Loucy (cell line): ENCODE measurements around the gene PLEKHA6.

ENCODE experiments used
- H2AFZ ChIP-seq: fragments of 200-600 bp; sonication (generic); 2 replicates; pipeline ENCODE4 v1.6.0; 2016; ENCODE audit warnings: antibody characterized with exemption, mild to moderate bottlenecking, low read length, moderate library complexity
- H3F3A ChIP-seq: fragments of 200-600 bp; 2 replicates; pipeline ENCODE4 v1.6.0; 2016; ENCODE audit warnings: antibody characterized with exemption, low read depth, mild to moderate bottlenecking
- H3K27me3 ChIP-seq: fragments of 200-600 bp; sonication (generic); 2 replicates; pipeline ENCODE4 v1.6.1; 2014; ENCODE audit warnings: low read length, mild to moderate bottlenecking; ENCODE audit not compliant: insufficient read depth, poor library complexity, severe bottlenecking
- H3K36me3 ChIP-seq: fragments of 200-600 bp; sonication (generic); 2 replicates; pipeline ENCODE4 v1.6.1; 2016; ENCODE audit warnings: low read length; ENCODE audit not compliant: insufficient read depth
- H3K4me1 ChIP-seq: fragments of 200-600 bp; sonication (generic); 2 replicates; pipeline ENCODE4 v1.5.1; 2014; ENCODE audit warnings: low read length, mild to moderate bottlenecking; ENCODE audit not compliant: insufficient read depth, poor library complexity, severe bottlenecking
- H3K4me2 ChIP-seq: fragments of 200-600 bp; sonication (generic); 2 replicates; pipeline ENCODE4 v1.6.0; 2014; ENCODE audit warnings: antibody characterized with exemption, low read length, low read depth, mild to moderate bottlenecking; ENCODE audit not compliant: poor library complexity, severe bottlenecking
- H3K4me3 ChIP-seq: fragments of 200-600 bp; sonication (generic); 2 replicates; pipeline ENCODE4 v1.5.1; 2014; ENCODE audit warnings: low read length, mild to moderate bottlenecking, mixed read lengths; ENCODE audit not compliant: poor library complexity, severe bottlenecking
- H3K79me2 ChIP-seq: fragments of 200-600 bp; sonication (generic); 2 replicates; pipeline ENCODE4 v1.6.1; 2014; ENCODE audit warnings: low read length; ENCODE audit not compliant: insufficient read depth
- H3K9ac ChIP-seq: fragments of 200-600 bp; sonication (generic); 2 replicates; pipeline ENCODE4 v1.6.0; 2014; ENCODE audit warnings: mild to moderate bottlenecking, low read depth, low read length, moderate library complexity; ENCODE audit not compliant: poor library complexity, severe bottlenecking
- H3K9me2 ChIP-seq: fragments of 200-600 bp; sonication (generic); replicated peaks from 2 replicates; pipeline ENCODE4 v1.6.1; 2016; ENCODE audit warnings: low read depth, low read length, mixed read lengths
- H3K9me3 ChIP-seq: fragments of 200-600 bp; sonication (generic); 2 replicates; pipeline ENCODE4 v1.6.1; 2014; ENCODE audit warnings: mild to moderate bottlenecking, antibody characterized with exemption, low read length, low read depth; ENCODE audit not compliant: insufficient read depth
- H4K20me1 ChIP-seq: fragments of 200-600 bp; sonication (generic); 2 replicates; pipeline ENCODE4 v1.6.0; 2014; ENCODE audit warnings: antibody characterized with exemption, low read length, mild to moderate bottlenecking; ENCODE audit not compliant: insufficient read depth, poor library complexity, severe bottlenecking
- CTCF ChIP-seq: fragments of 200-600 bp; sonication (generic); conservative IDR thresholded peaks from 2 replicates; pipeline ENCODE4 v1.5.1; 2014; ENCODE audit warnings: mild to moderate bottlenecking, antibody characterized with exemption, low read length
- EZH2phosphoT487 ChIP-seq: fragments of 200-600 bp; IDR thresholded peaks from 2 replicates; pipeline ENCODE4 v1.6.1; 2018; ENCODE audit warnings: antibody characterized with exemption, mild to moderate bottlenecking, moderate library complexity, borderline replicate concordance

The PLEKHA6 gene

GRCh38 chr1:204194080-204194479 is 165.6 kb downstream of the PLEKHA6 start:
- no peaks in the 10 kb centered on the region for H3F3A ChIP-seq
- no peaks in the 10 kb centered on the region for H3K9me2 ChIP-seq
- H3K4me3 ChIP-seq: no peak overlapping the region
- H3K9ac ChIP-seq: no peak overlapping the region
- H3K9me3 ChIP-seq: no peaks in the 10 kb centered on the region
- no peaks in the 10 kb centered on the region for H3K4me1 ChIP-seq
- TF ChIP-seq CTCF (no peak), EZH2phosphoT487 (no peak)
- H4K20me1 ChIP-seq: no peaks in the 10 kb centered on the region
- H2AFZ ChIP-seq: no peak overlapping the region
- no peaks in the 10 kb centered on the region for H3K79me2 ChIP-seq
- no peak overlapping the region for H3K4me2 ChIP-seq
- H3K27me3 ChIP-seq: no peaks in the 10 kb centered on the region
- H3K36me3 ChIP-seq: no peaks in the 10 kb centered on the region

- Histone ChIP-seq H3K9ac (no peak overlapping the region), H4K20me1 (no peaks in the 10 kb centered on the region), H3K9me3 (no peaks in the 10 kb centered on the region), H3K36me3 (no peaks in the 10 kb centered on the region), H3K4me2 (no peak overlapping the region), H2AFZ (no peak overlapping the region), H3K27me3 (no peaks in the 10 kb centered on the region), H3K9me2 (no peaks in the 10 kb centered on the region), H3K79me2 (no peaks in the 10 kb centered on the region), H3K4me1 (peaks cover 9% of the 10 kb centered on the region), H3F3A (no peaks in the 10 kb centered on the region), H3K4me3 (no peak overlapping the region)
- TF ChIP-seq CTCF (no peak), EZH2phosphoT487 (no peak)
Observed at GRCh38 chr1:204192589-204193352, 167.0 kb downstream of the PLEKHA6 start.

- no peaks in the 10 kb centered on the region for H3K36me3 ChIP-seq
- peaks cover 9% of the 10 kb centered on the region for H3K4me1 ChIP-seq
- H3K79me2 ChIP-seq: no peaks in the 10 kb centered on the region
- no peaks in the 10 kb centered on the region for H4K20me1 ChIP-seq
- H3K27me3 ChIP-seq: no peaks in the 10 kb centered on the region
- H3K4me2 ChIP-seq: no peak overlapping the region
- H3K4me3 ChIP-seq: no peak overlapping the region
- no peaks in the 10 kb centered on the region for H3F3A ChIP-seq
- H3K9me2 ChIP-seq: no peaks in the 10 kb centered on the region
- TF ChIP-seq CTCF: no peak
- no peaks in the 10 kb centered on the region for H3K9me3 ChIP-seq
- no peak overlapping the region for H2AFZ ChIP-seq
- no peak overlapping the region for H3K9ac ChIP-seq
Observed at GRCh38 chr1:204192046-204192445, 167.7 kb downstream of the PLEKHA6 start.
